K562 (cell line): ENCODE data around the gene TEDC1. TPM values are rescaled to one million over a fixed set of nuclear protein-coding genes. Genes with fewer than 3 reads are reported as not detected.
A peak's percentile ranks its signal among the peaks of the same experiment; 100 is the strongest.

ENCODE experiments used
- ATAC-seq: fragments of 200-7000 bp; cut with Tn5 transposase; 3 replicates; pipeline ENCODE4 v1.9.1; 2020; ENCODE audit warnings: moderate library complexity
- BruUV-seq: library from RNA; stranded (reverse); fragments of 400-500 nt; replicated peaks from 2 replicates; lab custom pipeline; 2021; lab: Mats Ljungman, UMichigan
- CTCF ChIA-PET: fragments of 300-600 bp; formaldehyde crosslinking; extraction: SDS; loops from one replicate; lab custom pipeline; 2021; ENCODE audit warnings: low intra/inter-chr PET ratio; lab: Yijun Ruan, JAX
- POLR2A ChIA-PET: fragments of 300-600, 350-650 bp; sonication (Branson Sonifier 250); formaldehyde crosslinking; extraction: SDS; loops from one replicate; lab custom pipeline; 2021; ENCODE audit warnings: antibody characterized with exemption, inconsistent platforms; lab: Yijun Ruan, JAX
- DNase-seq, 4 experiments: peaks; one replicate each; pipeline versions ENCODE4 v3.0.0 to v3.0.0-alpha.2; 2011 to 2018; ENCODE audit warnings: low spot score in 3 of 4, mixed read lengths in 3 of 4; ENCODE audit errors: extremely low read depth in 1 of 4
- FAIRE-seq: peaks from 2 replicates; lab custom pipeline; 2011; peaks lifted over from hg19 to GRCh38; lab: Jason Lieb, UNC
- H2AFZ ChIP-seq: 2 replicates; pipeline ENCODE4 v1.6.0; 2011; ENCODE audit warnings: low read depth, low read length, control low read depth, inconsistent platforms
- H3K27ac ChIP-seq: fragments of 200-600 bp; 3 replicates; pipeline ENCODE4 v1.8.0; 2011; ENCODE audit warnings: low read depth, mild to moderate bottlenecking, control low read depth, inconsistent platforms, low read length, moderate library complexity, mixed read lengths; ENCODE audit errors: extremely low read depth
- H3K27me3 ChIP-seq, 2 experiments: fragments of 300-600 bp in 1 of 2; 2 replicates in 1 of 2; 3 replicates in 1 of 2; pipeline versions ENCODE4 v1.6.0 to v1.8.0; 2011; ENCODE audit warnings: inconsistent platforms in 2 of 2, low read length in 2 of 2, mild to moderate bottlenecking in 1 of 2, mixed read lengths in 1 of 2, moderate library complexity in 1 of 2; ENCODE audit not compliant: control insufficient read depth in 2 of 2, insufficient read depth in 2 of 2
- H3K36me3 ChIP-seq: fragments of 300-600 bp; 3 replicates; pipeline ENCODE4 v1.8.0; 2011; ENCODE audit warnings: mild to moderate bottlenecking, low read length, inconsistent platforms; ENCODE audit not compliant: control insufficient read depth, insufficient read depth
- H3K4me1 ChIP-seq, 2 experiments: fragments of 200-600 bp in 1 of 2; replicated peaks in 1 of 2; 2 replicates in 1 of 2; 3 replicates in 1 of 2; pipeline versions ENCODE4 v1.5.1 to v1.8.0; 2011; ENCODE audit warnings: inconsistent platforms in 2 of 2, low read length in 2 of 2, mild to moderate bottlenecking in 1 of 2, mixed read lengths in 1 of 2, moderate library complexity in 1 of 2; ENCODE audit not compliant: control insufficient read depth in 2 of 2, insufficient read depth in 2 of 2
- H3K4me2 ChIP-seq: 2 replicates; pipeline ENCODE4 v1.6.1; 2011; ENCODE audit warnings: low read length, control low read depth, inconsistent platforms, mixed read lengths; ENCODE audit not compliant: insufficient read depth
- H3K4me3 ChIP-seq: fragments of 200-600 bp; sonication (generic), shearing (Covaris generic); 2 replicates; pipeline ENCODE4 v1.5.1; 2016; ENCODE audit warnings: control low read depth, inconsistent platforms
- H3K79me2 ChIP-seq: fragments of 200-600 bp; 3 replicates; pipeline ENCODE4 v1.8.0; 2011; ENCODE audit warnings: low read length, inconsistent platforms; ENCODE audit not compliant: control insufficient read depth, insufficient read depth
- H3K9ac ChIP-seq, 2 experiments: 2 replicates each; pipeline versions ENCODE4 v1.6.0 to v1.6.1; 2011; ENCODE audit warnings: low read depth in 2 of 2, low read length in 2 of 2, control low read depth in 1 of 2, inconsistent platforms in 1 of 2, mild to moderate bottlenecking in 1 of 2, mixed read lengths in 1 of 2; ENCODE audit not compliant: insufficient read depth in 1 of 2
- H3K9me1 ChIP-seq: one replicate; pipeline ENCODE4 v1.6.0; 2011; ENCODE audit warnings: inconsistent platforms, mild to moderate bottlenecking, low read length, moderate library complexity; ENCODE audit not compliant: control insufficient read depth, insufficient read depth
- H3K9me3 ChIP-seq: replicated peaks from 2 replicates; pipeline ENCODE4 v1.5.1; 2011; ENCODE audit warnings: low read depth, low read length, inconsistent platforms; ENCODE audit not compliant: control insufficient read depth, insufficient read depth
- H4K20me1 ChIP-seq: replicated peaks from 2 replicates; pipeline ENCODE4 v1.6.1; 2011; ENCODE audit warnings: low read length, inconsistent platforms, mixed read lengths; ENCODE audit not compliant: control insufficient read depth, insufficient read depth
- GTF3C2 ChIP-seq: IDR thresholded peaks from 3 replicates; pipeline ENCODE4 v1.6.1; 2011; ENCODE audit warnings: borderline replicate concordance, mild to moderate bottlenecking, moderate library complexity; ENCODE audit not compliant: insufficient read length; ENCODE audit errors: extremely low read depth
- POLR2G ChIP-seq: fragments of 200-400 bp; formaldehyde crosslinking; IDR thresholded peaks from 2 replicates; pipeline ENCODE4 v1.6.1; 2017; ENCODE audit warnings: low read depth, mild to moderate bottlenecking, antibody characterized with exemption, low read length, moderate library complexity
- RBM22 ChIP-seq: fragments of 200-400 bp; formaldehyde crosslinking; IDR thresholded peaks from 2 replicates; pipeline ENCODE4 v1.6.1; 2018; ENCODE audit warnings: low read length, low read depth; ENCODE audit not compliant: poor library complexity, severe bottlenecking
- whole genome bisulfite sequencing: fragments of 100-300 bp; shearing (Covaris generic); methylation state at CpG from one replicate; pipeline ENCODE4 v1.1.6; 2016; ENCODE audit warnings: low coverage, mixed read lengths; ENCODE audit not compliant: insufficient coverage; ENCODE audit errors: missing lambda C conversion rate; 5-methylcytosine and 5-hydroxymethylcytosine counted together
- in situ Hi-C: fragments of 300-500 bp; cut with MboI; formaldehyde crosslinking; loops from 4 replicates; pipeline ENCODE4 v1.15.0; 2018; ENCODE audit warnings: inconsistent platforms, mixed read lengths
- intact Hi-C: fragments of 100-400 bp; cut with micrococcal nuclease; formaldehyde crosslinking; loops from 2 replicates; pipeline ENCODE4 v1.14.2; 2022
- polyA plus RNA-seq, 8 experiments: library from polyadenylated mRNA; depleted of rRNA in 4 of 8; stranded (reverse) in 5 of 8; unstranded in 3 of 8; fragments of >200 nt; fragmentation: Nextera tagmentation in 2 of 8; fragmentation: Illumina TruSeq in 1 of 8; extraction: Ambion mirVana in 2 of 8; extraction: Trizol in 1 of 8; gene quantifications; 2 replicates each; pipeline versions ENCODE4 v1.2.1 to v1.2.3, GENCODE V29; 2011 to 2014; ENCODE audit warnings: inconsistent platforms in 1 of 8, missing spikeins in 1 of 8
- total RNA-seq, 7 experiments: library from RNA; depleted of rRNA in 6 of 7; stranded (reverse); fragments of >200 nt in 6 of 7; fragmentation: Illumina TruSeq in 2 of 7; extraction: Trizol in 2 of 7; gene quantifications; 2 replicates each; pipeline versions ENCODE4 v1.2.1 to v1.2.3, GENCODE V29; 2011 to 2021; ENCODE audit warnings: low replicate concordance in 1 of 7

Gene TEDC1
- total and polyA plus RNA-seq, 9 of the 15 experiments (the other 6 are each of a cell fraction or from before 2014, with no cell fraction given) = 0.21 to 28.3 (median 5.9) TPM

GRCh38 chr14:105458010-105458409 is 33.0 kb upstream of the TEDC1 start:
- no peaks in the 10 kb centered on the region for H4K20me1 ChIP-seq
- no peak overlapping the region for H3K9ac ChIP-seq
- in situ Hi-C loops (no loop called here), intact Hi-C loops (no loop called here)
- TF ChIP-seq GTF3C2 (no peak), RBM22 (peak; percentile 44), POLR2G (peak; percentile 9; the same call in 1 of the 2 replicates)
- FAIRE-seq = no peak
- 89% methylated on average over 14 of the region's 18 CpGs for WGBS
- no peak overlapping the region for H3K4me2 ChIP-seq
- H3K9me3 ChIP-seq = no peaks in the 10 kb centered on the region
- peaks cover 63% of the 10 kb centered on the region; the same call in 1 of the 3 replicates for H3K36me3 ChIP-seq
- DNase-seq = no peak
- peaks cover 0 to 5% of the 10 kb centered on the region in 2 experiments; a peak in 2 of 5 replicates for H3K4me1 ChIP-seq
- H2AFZ ChIP-seq = no peak overlapping the region
- no peak overlapping the region for H3K27ac ChIP-seq
- CTCF ChIA-PET = no interaction called here
- no peak; the same call in 2 of the 3 replicates for ATAC-seq
- no TSS peak for BruUV-seq
- no peaks in the 10 kb centered on the region for H3K79me2 ChIP-seq
- no peak overlapping the region for H3K4me3 ChIP-seq
- H3K9me1 ChIP-seq = no peaks in the 10 kb centered on the region
- H3K27me3 ChIP-seq = no peaks in the 10 kb centered on the region
- POLR2A ChIA-PET = interaction anchor here (1.7 kb wide), 1 partner anchor 14 kb away, joined by 5 read pairs; no protein-coding TSS in a partner anchor
